Measurements from ENCODE around the gene SHE.

DNA sequence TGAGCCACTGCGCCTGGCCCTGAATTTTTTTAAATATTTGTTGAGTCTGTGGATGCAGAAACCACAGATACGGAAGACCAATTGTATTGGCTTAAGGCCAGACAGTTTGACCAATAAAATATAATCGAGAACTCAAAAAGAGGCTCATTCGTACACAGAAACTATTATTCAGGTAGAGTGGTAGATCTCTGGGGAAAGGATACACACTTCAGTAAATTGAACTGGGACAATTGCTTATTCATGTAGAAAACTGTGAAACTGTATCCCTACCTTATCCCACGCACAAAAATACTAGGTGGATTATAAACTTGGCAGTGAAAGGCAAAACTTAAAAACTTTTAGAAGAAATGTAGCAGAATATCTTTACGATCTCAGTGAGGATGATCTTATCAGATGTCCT lies 25.0 kb upstream of the SHE start:
- TF ChIP-seq CTCF (conservative IDR thresholded peaks at IDR 0.05; ENCODE audit: low read length), result no peak
- TF ChIP-seq EZH2phosphoT487 (IDR thresholded peaks at IDR 0.05; ENCODE audit: borderline replicate concordance), result no peak

Measured in Loucy (cell line).